HepG2 (cell line): Measurements from ENCODE around the gene POFUT2. TPM values are rescaled to one million over a fixed set of nuclear protein-coding genes. Genes with fewer than 3 reads are reported as not detected.

Experiments used
- ATF7-NPFF ChIP-seq: sonication (generic); formaldehyde crosslinking; IDR thresholded peaks from 2 replicates; pipeline ENCODE4 v1.8.1; 2023; ENCODE audit warnings: mild to moderate bottlenecking, low read depth, missing genetic modification reagents, moderate library complexity
- CBX5 ChIP-seq: sonication (generic); formaldehyde crosslinking; IDR thresholded peaks from 2 replicates; pipeline ENCODE4 v1.4.0; 2020; ENCODE audit warnings: missing genetic modification reagents, borderline replicate concordance
- DMTF1 ChIP-seq: sonication (generic); formaldehyde crosslinking; IDR thresholded peaks from 2 replicates; pipeline ENCODE4 v1.4.0; 2020; ENCODE audit warnings: mild to moderate bottlenecking, missing genetic modification reagents
- GLMP ChIP-seq: sonication (generic); formaldehyde crosslinking; IDR thresholded peaks from 2 replicates; pipeline ENCODE4 v1.9.0; 2021; ENCODE audit warnings: missing genetic modification reagents, mild to moderate bottlenecking, borderline replicate concordance
- MYC ChIP-seq: sonication (generic); formaldehyde crosslinking; IDR thresholded peaks from 2 replicates; pipeline ENCODE4 v1.9.0; 2021; ENCODE audit warnings: missing genetic modification reagents, borderline replicate concordance
- NCOA5 ChIP-seq: sonication (generic); formaldehyde crosslinking; IDR thresholded peaks from 2 replicates; pipeline ENCODE4 v1.4.0; 2020; ENCODE audit warnings: missing genetic modification reagents
- NCOR1 ChIP-seq: fragments of 200-600 bp; sonication (generic); IDR thresholded peaks from 2 replicates; pipeline ENCODE4 v1.7.0; 2017; ENCODE audit warnings: antibody characterized with exemption, low read length, borderline replicate concordance
- RELA ChIP-seq: sonication (generic); formaldehyde crosslinking; IDR thresholded peaks from 2 replicates; pipeline ENCODE4 v1.4.0; 2020; ENCODE audit warnings: missing genetic modification reagents
- REST ChIP-seq, 2 experiments: IDR thresholded peaks; 2 replicates each; pipeline ENCODE4 v1.6.1; 2011 to 2012; ENCODE audit warnings: low read length in 2 of 2, borderline replicate concordance in 1 of 2, low read depth in 1 of 2, mild to moderate bottlenecking in 1 of 2, moderate library complexity in 1 of 2
- SIX4 ChIP-seq: sonication (generic); formaldehyde crosslinking; IDR thresholded peaks from 2 replicates; pipeline ENCODE4 v1.4.0; 2020; ENCODE audit warnings: missing genetic modification reagents
- TOE1 ChIP-seq: sonication (generic); formaldehyde crosslinking; IDR thresholded peaks from 2 replicates; pipeline ENCODE4 v1.4.0; 2020; ENCODE audit warnings: mild to moderate bottlenecking, missing genetic modification reagents
- ZBTB44 ChIP-seq: sonication (generic); formaldehyde crosslinking; IDR thresholded peaks from 2 replicates; pipeline ENCODE4 v1.4.0; 2020; ENCODE audit warnings: missing genetic modification reagents
- ZFP62 ChIP-seq: sonication (generic); formaldehyde crosslinking; IDR thresholded peaks from 2 replicates; pipeline ENCODE4 v1.4.0; 2020; ENCODE audit warnings: missing genetic modification reagents
- ZNF335 ChIP-seq: sonication (generic); formaldehyde crosslinking; IDR thresholded peaks from 2 replicates; pipeline ENCODE4 v1.4.0; 2020; ENCODE audit warnings: missing genetic modification reagents
- ZNF484 ChIP-seq: sonication (generic); formaldehyde crosslinking; IDR thresholded peaks from 2 replicates; pipeline ENCODE4 v1.5.1; 2020; ENCODE audit warnings: mild to moderate bottlenecking, low read depth, missing genetic modification reagents, borderline replicate concordance
- ZNF512 ChIP-seq: sonication (generic); formaldehyde crosslinking; IDR thresholded peaks from 2 replicates; pipeline ENCODE4 v1.4.0; 2020; ENCODE audit warnings: mild to moderate bottlenecking, missing genetic modification reagents
- ZNF891 ChIP-seq: sonication (generic); formaldehyde crosslinking; IDR thresholded peaks from 2 replicates; pipeline ENCODE4 v1.5.0; 2020; ENCODE audit warnings: mild to moderate bottlenecking, missing genetic modification reagents
- ZSCAN25 ChIP-seq: sonication (generic); formaldehyde crosslinking; IDR thresholded peaks from 2 replicates; pipeline ENCODE4 v1.8.0; 2022; ENCODE audit warnings: mild to moderate bottlenecking, missing genetic modification reagents
- polyA plus RNA-seq, 8 experiments: library from polyadenylated mRNA; depleted of rRNA in 3 of 8; stranded (reverse) in 7 of 8; unstranded in 1 of 8; fragments of >200 nt; fragmentation: Illumina TruSeq in 4 of 8; extraction: Trizol in 4 of 8; gene quantifications; 2 replicates each; pipeline versions ENCODE4 v1.2.1 to v1.2.3, GENCODE V29; 2011 to 2016; ENCODE audit warnings: low read depth in 4 of 8, missing spikeins in 1 of 8, mixed read lengths in 1 of 8; ENCODE audit not compliant: insufficient read depth in 1 of 8
- total RNA-seq, 5 experiments: library from RNA; depleted of rRNA; stranded (reverse); fragments of >200 nt; fragmentation: Illumina TruSeq; extraction: Trizol; gene quantifications; 2 replicates each; pipeline ENCODE4 v1.2.3, GENCODE V29; 2016; ENCODE audit warnings: low read depth in 1 of 5

The POFUT2 gene
- total and polyA plus RNA-seq, 2 of the 13 experiments (the other 11 are each of a cell fraction or from before 2014, with no cell fraction given) = 22.8 to 24.0 TPM

GRCh38 chr21:45318556-45319404, 31.1 kb upstream of the POFUT2 start (continued):
- TF ChIP-seq REST (IDR thresholded peaks at IDR 0.05; ENCODE audit: borderline replicate concordance in 1 of 2, low read depth in 1 of 2, low read length in 2 of 2) (no peak), GLMP (CRISPR knock-in tag) (no peak), ZNF484 (CRISPR knock-in tag) (no peak), ATF7-NPFF (CRISPR knock-in tag) (0 out of 2 replicates have a peak, but pooled peaks have one; percentile 45), ZFP62 (no peak), ZNF512 (no peak), TOE1 (CRISPR knock-in tag) (no peak), ZNF891 (CRISPR knock-in tag) (peak; percentile 45; the same call in 1 of the 2 replicates), ZNF335 (no peak), ZBTB44 (no peak), SIX4 (CRISPR knock-in tag) (no peak), MYC (CRISPR knock-in tag) (peak; percentile 90), RELA (no peak), ZSCAN25 (CRISPR knock-in tag) (peak; percentile 78), DMTF1 (CRISPR knock-in tag) (no peak), CBX5 (CRISPR knock-in tag) (no peak), NCOA5 (CRISPR knock-in tag) (no peak), NCOR1 (no peak)
